ENCODE results near the gene TENT5A.
A peak's percentile ranks its signal among the peaks of the same experiment; 100 is the strongest.

TENT5A gene

GRCh38 chr6:81770381-81770780, 17.9 kb upstream of the TENT5A start:
- no peak for DNase-seq (ENCODE audit: low spot score)

- DNase-seq (ENCODE audit: low spot score) = no peak
Measured at GRCh38 chr6:81769824-81770223, 17.3 kb upstream of the TENT5A start.

- DNase-seq (ENCODE audit: low spot score) = no peak
Measured at GRCh38 chr6:81768150-81768942, 15.9 kb upstream of the TENT5A start.

DNA sequence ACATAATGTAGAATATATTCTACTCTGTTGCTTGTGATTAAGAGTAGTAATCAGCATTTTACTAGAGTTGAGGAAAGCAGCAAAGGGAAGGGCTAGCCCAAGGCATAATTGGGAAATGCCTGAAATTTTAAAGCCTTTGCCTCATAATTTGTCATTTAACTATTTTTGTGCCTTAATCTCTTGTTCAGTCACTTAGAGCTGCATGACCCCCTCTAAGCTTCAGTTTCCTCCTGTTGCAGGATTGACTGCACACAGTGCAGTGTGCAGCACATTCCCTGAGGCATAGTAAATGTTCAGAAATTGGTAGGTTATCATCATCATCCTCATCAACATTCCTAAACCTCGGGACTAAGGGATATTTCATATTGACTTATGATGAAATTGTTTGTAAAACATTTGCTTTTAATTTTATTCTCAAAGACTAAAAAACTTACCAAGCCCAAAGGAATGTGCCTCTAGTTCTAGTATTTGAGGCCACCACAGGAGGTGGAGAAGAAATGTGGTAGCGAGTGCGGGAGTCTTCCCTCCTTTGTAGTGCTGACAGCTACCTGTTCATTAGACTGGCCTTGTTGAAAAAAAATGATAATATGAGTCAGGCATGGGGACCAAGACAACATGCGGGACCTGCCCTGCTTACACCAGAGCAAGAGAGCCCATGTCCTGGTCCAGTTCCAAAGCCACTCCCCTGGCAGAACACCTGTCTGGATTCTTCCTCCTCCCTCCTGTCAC, 14.8 kb upstream of the TENT5A start:
- no peak for DNase-seq (ENCODE audit: low spot score)

- no peak for DNase-seq (ENCODE audit: low spot score)
Measured at GRCh38 chr6:81766482-81767069, 14.1 kb upstream of the TENT5A start.

DNA sequence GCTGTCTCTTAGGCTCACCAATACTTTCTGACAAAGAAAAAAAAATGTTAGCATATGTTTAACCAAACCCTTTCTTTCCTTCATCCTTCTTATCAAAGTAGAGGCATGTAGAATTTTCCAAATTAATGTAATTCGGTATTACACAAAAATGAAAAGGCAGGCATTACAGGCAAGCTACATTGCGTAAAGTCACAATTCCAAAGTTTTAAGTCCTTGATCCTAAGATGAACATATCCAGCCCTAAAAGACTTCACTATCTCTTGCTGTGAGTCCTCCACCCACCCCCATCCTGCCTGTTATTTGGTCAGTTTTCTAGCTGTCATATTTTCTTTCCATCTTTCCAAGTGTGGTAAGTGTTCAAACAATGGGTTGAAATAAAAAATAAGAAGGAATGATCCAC, 12.1 kb upstream of the TENT5A start:
- DNase-seq (ENCODE audit: low spot score) = no peak

DNA sequence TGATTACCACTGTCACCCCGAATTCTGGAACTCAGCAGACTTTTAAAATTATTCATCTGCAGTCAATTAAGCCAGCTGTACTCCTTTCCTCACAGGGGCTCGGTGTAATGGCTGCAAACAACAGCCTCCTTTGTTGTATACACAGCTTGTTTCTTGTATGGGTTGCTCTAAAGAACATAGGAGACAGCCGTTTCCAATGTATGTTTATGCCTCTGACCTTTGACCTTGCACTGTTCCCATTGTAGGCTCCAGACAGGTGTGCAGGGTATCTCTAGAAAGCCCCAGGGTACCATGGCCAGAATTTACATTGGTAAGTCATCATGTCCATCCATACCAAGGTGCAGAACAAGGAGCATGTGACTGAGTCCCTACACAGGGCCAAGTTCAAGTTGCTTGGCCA, 11.5 kb upstream of the TENT5A start:
- DNase-seq (ENCODE audit: low spot score) = no peak

GRCh38 chr6:81763051-81763450, 10.6 kb upstream of the TENT5A start:
- no peak for DNase-seq (ENCODE audit: low spot score)

DNA sequence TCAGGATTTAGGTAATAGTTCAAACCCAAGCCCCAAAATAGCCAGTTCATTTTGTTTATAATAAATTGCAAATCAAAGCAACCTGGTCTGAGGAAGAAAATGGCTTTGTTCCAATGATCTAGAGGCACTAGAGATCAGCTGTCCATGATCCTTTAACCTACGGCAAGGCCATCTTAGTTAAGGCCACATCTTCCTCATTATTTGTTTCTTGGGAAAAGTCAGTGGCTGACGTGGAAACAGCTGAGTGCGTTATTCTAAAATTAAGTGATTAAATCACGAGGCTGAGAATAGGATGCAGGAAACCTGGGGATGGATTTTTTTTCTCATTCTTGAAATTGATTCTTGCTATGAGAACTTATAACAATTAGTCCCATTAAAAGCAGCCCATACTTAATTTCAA, 10.1 kb upstream of the TENT5A start:
- DNase-seq (ENCODE audit: low spot score) = no peak

GRCh38 chr6:81762132-81762531, 9.7 kb upstream of the TENT5A start:
- DNase-seq (ENCODE audit: low spot score) = no peak

- no peak for DNase-seq (ENCODE audit: low spot score)
Measured at GRCh38 chr6:81761197-81761596, 8.7 kb upstream of the TENT5A start.

GRCh38 chr6:81759782-81760181, 7.3 kb upstream of the TENT5A start:
- DNase-seq (ENCODE audit: low spot score) = no peak

DNA sequence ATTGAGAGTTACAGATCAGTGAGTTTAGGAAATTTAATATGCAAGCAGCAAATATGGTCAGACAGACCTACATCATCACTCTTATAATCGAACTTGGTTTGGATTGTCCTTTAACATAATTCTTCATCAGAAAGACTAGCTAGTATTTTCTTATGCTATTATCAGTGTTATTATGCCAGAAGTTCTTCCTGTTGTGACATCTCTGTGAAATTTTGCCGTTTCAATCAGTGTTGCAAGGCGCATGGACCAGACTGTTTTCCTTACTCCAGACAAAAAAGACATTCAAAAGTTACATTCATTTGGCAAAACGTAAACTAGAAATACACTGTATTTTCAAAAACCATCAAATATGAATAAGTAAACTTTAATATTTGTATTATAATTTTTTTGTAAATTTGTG, 5.7 kb upstream of the TENT5A start:
- DNase-seq (ENCODE audit: low spot score) = no peak

DNA sequence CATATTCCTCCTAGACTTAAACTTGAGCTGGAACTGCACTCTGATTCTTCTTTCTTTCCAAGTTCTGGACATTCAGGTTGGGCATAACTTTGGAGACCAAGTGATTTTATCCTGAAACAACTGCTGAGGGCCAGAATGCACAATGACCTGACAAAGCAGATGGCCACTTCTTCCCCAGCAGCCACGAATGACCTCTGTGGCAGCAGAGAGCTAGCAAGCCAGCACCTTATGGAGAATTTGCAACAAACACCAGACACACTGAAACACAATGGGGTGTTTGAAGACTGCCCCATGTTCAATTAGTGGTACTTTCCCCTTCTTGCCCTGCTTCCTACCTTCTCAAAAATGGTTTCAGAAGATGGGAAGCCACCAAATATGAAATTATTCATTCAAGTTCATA, 4.2 kb upstream of the TENT5A start:
- DNase-seq (ENCODE audit: low spot score) = no peak

DNA sequence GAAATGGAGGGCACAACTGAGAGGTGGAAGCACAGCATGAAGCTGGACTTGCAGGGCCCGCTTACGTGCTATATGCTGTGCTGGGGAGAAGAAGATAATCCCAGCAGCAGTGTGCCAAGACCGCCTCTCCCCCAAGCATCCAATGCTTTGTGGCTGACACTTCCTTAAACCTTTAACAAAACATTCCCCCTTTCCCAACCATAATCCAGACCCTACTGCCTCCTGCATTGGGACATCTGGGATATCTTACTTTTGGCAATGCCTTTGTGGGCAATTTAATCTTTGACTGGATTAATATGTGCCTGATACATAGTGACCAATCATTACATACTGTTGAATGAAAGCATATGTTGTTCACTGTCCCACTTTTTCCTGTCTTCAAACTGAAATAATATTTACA, 3.1 kb upstream of the TENT5A start:
- no peak for DNase-seq (ENCODE audit: low spot score)

DNA sequence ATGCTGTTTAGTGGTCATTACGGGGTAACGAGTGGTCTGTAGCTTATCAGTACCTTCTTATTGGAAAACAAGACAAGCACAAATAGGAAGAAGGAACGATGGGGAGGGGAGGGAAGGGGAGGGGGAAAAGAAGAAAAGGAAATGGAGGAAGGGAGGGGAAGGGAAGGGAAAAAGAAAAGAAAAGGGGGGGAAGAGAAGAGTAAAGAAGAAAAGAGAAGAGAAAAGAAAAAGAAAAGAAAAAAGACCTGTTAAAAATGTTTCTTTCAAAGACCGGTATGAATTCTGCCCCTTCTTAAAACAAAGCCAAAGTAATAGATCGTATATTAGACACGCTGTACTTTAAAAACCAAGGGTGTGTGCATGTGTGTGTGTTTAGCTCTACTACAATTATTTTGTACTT, 2.4 kb upstream of the TENT5A start:
- no peak for DNase-seq (ENCODE audit: low spot score)

DNA sequence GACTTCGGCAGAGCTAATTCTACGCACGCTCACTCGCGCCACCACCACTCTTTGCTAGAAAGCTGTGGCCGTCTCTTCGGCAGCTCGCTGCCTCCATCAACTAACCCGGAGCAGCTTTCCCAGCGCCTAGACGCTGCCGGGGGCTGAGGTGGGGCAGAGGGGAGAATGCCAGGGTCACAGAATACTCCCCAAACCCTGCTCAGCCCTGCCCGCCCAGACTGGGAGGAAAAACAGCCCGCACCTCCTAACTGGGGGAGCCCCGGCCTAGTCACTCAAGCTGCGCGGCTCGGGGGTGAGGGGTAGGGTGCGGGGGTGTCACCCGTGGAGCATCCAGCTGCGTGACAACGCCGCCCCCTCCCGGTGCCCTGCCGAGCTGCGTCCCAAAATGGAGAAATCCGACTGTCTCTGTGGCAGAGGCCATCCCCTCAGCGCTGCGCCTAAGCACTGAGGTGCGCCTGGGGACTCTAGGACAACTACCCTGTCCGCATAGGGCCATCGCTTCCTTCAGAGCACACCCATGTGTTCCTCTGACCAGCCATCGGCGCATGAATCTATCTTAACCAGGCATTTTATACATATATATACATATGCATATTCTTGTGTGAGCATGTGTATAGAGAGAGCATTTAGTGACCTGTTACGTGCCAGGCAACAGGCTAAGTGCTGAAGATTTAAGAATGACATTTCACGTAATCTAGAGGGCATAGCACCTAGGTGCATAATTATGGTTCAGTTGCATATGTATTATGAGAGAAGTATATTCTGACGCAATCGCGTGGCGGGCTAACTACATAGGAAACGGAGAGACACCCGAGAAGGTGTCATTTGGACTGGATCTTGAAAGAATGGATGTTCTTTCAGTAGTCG, 1.5 kb upstream of the TENT5A start:
- DNase-seq (ENCODE audit: low spot score) = peak; percentile 83

- peak; percentile 85 for DNase-seq (ENCODE audit: low spot score)
Measured at GRCh38 chr6:81752921-81753710, 635 bp upstream of the TENT5A start.

DNA sequence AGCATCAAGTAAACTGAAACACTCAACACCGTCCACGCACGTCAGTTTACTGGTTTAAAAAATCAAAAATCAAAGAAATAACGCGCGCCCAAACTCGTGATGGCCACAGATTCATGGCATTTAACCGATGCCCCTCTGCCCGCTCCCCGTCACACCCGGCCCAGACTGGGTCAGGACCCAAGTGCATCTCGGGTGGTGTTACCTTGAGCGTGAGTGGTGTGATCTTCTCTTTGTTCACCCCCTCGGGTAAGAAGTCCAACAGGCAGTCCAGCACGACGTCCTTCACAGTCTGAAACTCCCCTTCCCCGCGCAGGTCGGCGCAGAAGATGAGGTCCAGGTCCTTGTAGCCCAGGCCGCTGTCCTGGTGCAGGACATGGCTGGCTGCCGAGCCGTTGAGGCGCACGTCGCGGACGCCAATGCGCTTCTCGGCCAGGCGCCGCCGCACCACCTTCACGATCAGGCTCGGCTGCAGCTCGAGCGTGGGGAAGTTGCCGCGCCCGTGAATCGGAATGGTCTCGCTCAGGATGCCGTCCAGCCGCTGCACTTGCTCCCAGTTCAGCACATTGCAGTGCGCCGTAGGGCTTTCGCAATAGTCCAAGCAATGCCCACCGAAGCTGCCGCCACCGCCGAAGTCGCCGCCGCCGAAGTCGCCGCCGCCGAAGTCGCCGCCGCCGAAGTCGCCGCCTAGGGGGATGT, 945 bp downstream of the TENT5A start:
- peak; percentile 57 for DNase-seq (ENCODE audit: low spot score)

- DNase-seq (ENCODE audit: low spot score) = no peak
Measured at GRCh38 chr6:81750681-81751387, 1.6 kb downstream of the TENT5A start.
